ENCODE measurements around the gene ESM1. TPM values are rescaled to one million over a fixed set of nuclear protein-coding genes. Genes with fewer than 3 reads are reported as not detected.

Gene ESM1
- total and polyA plus RNA-seq, 2 experiments from 2014 or later = 0.48 to 1.7 TPM

DNA sequence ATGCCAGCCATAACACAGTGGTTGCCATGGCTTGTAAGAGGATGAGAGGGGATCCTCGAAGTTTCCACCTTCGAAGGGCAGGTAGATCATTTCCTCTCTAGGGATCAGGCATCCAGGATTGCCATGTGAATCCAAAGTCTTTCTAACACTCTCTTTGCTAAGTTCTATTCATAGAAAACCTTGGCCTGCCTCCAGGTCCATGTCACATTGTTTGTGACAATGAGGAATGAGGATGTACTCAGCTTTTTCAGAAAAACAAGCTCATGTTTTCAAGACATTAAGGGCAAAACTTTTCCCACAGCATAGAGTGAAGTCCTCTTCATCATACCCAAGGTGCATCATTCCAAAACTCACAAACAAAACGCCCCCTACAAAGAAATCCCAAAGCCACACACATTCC lies 19.6 kb downstream of the ESM1 start:
- Histone ChIP-seq H3K27me3 (no peaks in the 10 kb centered on the region), H3K4me1 (ENCODE audit: low read depth) (peaks cover 13% of the 10 kb centered on the region), H3K9me3 (ENCODE audit: low read depth) (no peaks in the 10 kb centered on the region), H3K27ac (no peak overlapping the region), H3K36me3 (no peaks in the 10 kb centered on the region), H3K4me3 (no peak overlapping the region)
- TF ChIP-seq, protein P1, sequence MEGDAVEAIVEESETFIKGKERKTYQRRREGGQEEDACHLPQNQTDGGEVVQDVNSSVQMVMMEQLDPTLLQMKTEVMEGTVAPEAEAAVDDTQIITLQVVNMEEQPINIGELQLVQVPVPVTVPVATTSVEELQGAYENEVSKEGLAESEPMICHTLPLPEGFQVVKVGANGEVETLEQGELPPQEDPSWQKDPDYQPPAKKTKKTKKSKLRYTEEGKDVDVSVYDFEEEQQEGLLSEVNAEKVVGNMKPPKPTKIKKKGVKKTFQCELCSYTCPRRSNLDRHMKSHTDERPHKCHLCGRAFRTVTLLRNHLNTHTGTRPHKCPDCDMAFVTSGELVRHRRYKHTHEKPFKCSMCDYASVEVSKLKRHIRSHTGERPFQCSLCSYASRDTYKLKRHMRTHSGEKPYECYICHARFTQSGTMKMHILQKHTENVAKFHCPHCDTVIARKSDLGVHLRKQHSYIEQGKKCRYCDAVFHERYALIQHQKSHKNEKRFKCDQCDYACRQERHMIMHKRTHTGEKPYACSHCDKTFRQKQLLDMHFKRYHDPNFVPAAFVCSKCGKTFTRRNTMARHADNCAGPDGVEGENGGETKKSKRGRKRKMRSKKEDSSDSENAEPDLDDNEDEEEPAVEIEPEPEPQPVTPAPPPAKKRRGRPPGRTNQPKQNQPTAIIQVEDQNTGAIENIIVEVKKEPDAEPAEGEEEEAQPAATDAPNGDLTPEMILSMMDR (IDR thresholded peaks at IDR 0.05; ENCODE audit: low read depth, low read length) = no peak
- peak in 1 of 2 donors; percentile 7 for DNase-seq (ENCODE audit: low read depth in 1 of 2, low spot score in 1 of 2)

DNA sequence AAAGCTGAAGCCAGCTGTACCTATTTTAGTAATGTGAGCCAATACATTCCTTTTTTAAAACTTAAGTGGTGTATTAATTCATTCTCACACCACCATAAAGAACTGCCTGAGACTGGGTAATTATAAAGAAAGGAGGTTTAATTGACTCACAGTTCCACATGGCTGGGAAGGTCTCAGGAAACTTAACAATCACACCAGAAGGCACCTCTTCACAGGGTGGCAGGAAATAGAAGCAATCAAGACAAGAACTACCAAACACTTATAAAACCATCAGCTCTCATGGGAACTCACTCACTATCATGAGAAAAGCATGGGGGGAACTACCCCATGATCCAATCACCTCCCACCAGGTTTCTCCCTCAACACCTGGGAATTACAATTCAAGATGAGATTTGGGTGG lies 21.0 kb downstream of the ESM1 start:
- Histone ChIP-seq H3K4me3 (no peak overlapping the region), H3K4me1 (ENCODE audit: low read depth) (peaks cover under 1% of the 10 kb centered on the region), H3K27me3 (no peaks in the 10 kb centered on the region), H3K36me3 (no peaks in the 10 kb centered on the region), H3K9me3 (ENCODE audit: low read depth) (no peaks in the 10 kb centered on the region), H3K27ac (no peak overlapping the region)
- TF ChIP-seq, protein P1 (IDR thresholded peaks at IDR 0.05; ENCODE audit: low read depth, low read length) = no peak
- no peak for DNase-seq (ENCODE audit: low read depth in 1 of 2, low spot score in 1 of 2)

DNA sequence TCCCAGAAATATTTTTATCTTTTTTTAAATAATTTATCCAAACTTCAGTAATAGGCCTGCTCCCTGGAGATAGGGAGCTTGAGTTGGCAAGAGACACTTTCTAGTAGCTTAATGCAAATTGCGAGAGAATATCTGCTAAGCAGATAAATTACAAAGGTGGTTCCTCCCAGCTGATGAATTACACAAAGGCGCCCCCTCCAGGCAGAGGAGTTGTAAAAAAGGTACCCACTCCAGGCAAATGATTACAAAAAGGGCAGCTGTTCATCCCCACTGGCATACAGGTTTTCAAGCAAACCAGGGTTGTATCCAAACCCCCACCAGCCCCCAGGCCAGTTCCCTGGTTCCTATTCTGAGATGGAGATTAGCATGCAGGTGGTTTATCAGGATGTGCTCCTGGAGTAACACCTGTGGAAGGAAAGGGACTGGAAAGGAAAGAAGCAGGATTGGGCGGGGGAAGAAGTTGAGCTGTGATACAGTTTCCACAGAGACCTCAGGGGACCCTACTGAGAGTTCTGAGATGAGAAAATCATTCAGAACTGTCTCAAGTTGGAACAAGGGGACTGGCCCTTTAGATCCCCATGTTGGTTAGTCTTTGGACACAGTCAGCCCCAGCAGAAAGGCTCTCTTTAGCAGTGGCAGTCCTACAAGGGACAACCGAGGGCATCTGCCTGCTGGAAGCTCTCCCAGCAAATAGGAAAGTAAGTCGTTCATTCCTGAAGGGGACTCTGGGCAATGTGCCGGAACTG lies 25.5 kb downstream of the ESM1 start:
- Histone ChIP-seq H3K9me3 (ENCODE audit: low read depth) (no peaks in the 10 kb centered on the region), H3K27me3 (no peaks in the 10 kb centered on the region), H3K4me1 (ENCODE audit: low read depth) (no peaks in the 10 kb centered on the region), H3K4me3 (no peak overlapping the region), H3K27ac (no peak overlapping the region), H3K36me3 (no peaks in the 10 kb centered on the region)
- peak; percentile 19 to 44 for DNase-seq (ENCODE audit: low read depth in 1 of 2, low spot score in 1 of 2)
- TF ChIP-seq, protein P1 (IDR thresholded peaks at IDR 0.05; ENCODE audit: low read depth, low read length) = peak; percentile 41

DNA sequence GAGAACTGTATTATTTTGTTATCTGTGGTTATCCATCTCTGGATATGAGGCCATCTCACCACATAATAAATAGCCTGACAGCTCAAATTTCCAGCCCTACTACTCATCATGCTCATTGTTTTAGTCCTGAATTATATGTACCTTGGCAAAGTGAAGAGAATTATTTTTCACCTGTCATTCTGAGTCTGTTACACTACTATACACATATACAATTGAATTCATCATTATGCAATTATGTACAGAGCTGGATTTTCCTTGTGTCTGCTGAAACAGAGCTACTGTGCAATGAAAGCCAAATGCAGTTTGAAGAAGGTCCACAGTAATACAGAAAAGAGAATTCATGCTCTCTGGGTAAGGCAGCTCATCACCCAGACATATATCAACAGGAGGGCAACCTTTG lies 28.5 kb downstream of the ESM1 start:
- H3K36me3 ChIP-seq = no peaks in the 10 kb centered on the region
- no peaks in the 10 kb centered on the region for H3K9me3 ChIP-seq (ENCODE audit: low read depth)
- H3K27me3 ChIP-seq = no peaks in the 10 kb centered on the region
- no peak overlapping the region for H3K27ac ChIP-seq
- H3K4me3 ChIP-seq = no peak overlapping the region
- DNase-seq (ENCODE audit: low read depth in 1 of 2, low spot score in 1 of 2) = no peak
- no peaks in the 10 kb centered on the region for H3K4me1 ChIP-seq (ENCODE audit: low read depth)
- TF ChIP-seq, protein P1 (IDR thresholded peaks at IDR 0.05; ENCODE audit: low read depth, low read length) = no peak

DNA sequence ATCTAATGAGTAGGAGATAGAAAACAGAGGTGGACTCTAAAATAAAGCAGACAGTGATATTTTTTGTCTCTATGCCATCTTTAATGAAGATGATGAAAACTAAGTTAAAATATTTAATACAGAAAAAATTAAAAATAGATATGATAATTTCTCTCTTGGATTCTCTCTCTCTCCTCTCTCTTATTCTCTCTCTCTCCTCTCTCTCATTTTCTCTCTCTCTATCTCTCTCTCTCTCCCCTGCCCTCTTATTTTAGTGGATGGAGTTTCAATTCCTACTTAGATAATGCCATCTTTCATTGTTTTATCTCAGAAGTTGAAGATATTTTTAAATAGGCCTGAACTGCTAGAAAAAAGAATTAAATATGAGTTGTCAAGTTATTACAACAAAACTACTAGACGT lies 38.2 kb downstream of the ESM1 start:
- Histone ChIP-seq H3K36me3 (no peaks in the 10 kb centered on the region), H3K9me3 (ENCODE audit: low read depth) (no peaks in the 10 kb centered on the region), H3K27me3 (no peaks in the 10 kb centered on the region), H3K4me3 (no peak overlapping the region), H3K27ac (no peak overlapping the region), H3K4me1 (ENCODE audit: low read depth) (peaks cover 7% of the 10 kb centered on the region)
- TF ChIP-seq, protein P1 (IDR thresholded peaks at IDR 0.05; ENCODE audit: low read depth, low read length) = no peak
- no peak for DNase-seq (ENCODE audit: low read depth in 1 of 2, low spot score in 1 of 2)

Data from cardiac muscle cell (in vitro differentiated cells and primary cell).